LNCaP clone FGC (cell line): ENCODE results near the gene YPEL3.

Experiments used
- DNase-seq: peaks from one replicate; pipeline ENCODE4 v3.0.0-alpha.2; 2011; ENCODE audit warnings: low read depth
- H3K4me3 ChIP-seq: 2 replicates; pipeline ENCODE4 v1.5.1; 2011; ENCODE audit warnings: mild to moderate bottlenecking, low read depth, low read length, control low read depth
- CTCF ChIP-seq: IDR thresholded peaks from 2 replicates; pipeline ENCODE4 v1.5.1; 2012; ENCODE audit warnings: mild to moderate bottlenecking; ENCODE audit not compliant: control insufficient read depth, insufficient read depth; ENCODE audit errors: extremely low read depth

The YPEL3 gene

GRCh38 chr16:30141750-30142149 is 45.7 kb upstream of the YPEL3 start:
- no peak for TF ChIP-seq CTCF
- no peak for DNase-seq
- no peak overlapping the region for H3K4me3 ChIP-seq

GRCh38 chr16:30139583-30140481 is 43.8 kb upstream of the YPEL3 start:
- TF ChIP-seq CTCF, result no peak
- DNase-seq, result no peak
- H3K4me3 ChIP-seq, result no peak overlapping the region

GRCh38 chr16:30137897-30138296 is 41.9 kb upstream of the YPEL3 start:
- no peak for TF ChIP-seq CTCF
- H3K4me3 ChIP-seq, result no peak overlapping the region
- no peak for DNase-seq

GRCh38 chr16:30136971-30137605 is 41.1 kb upstream of the YPEL3 start:
- no peak for DNase-seq
- H3K4me3 ChIP-seq, result no peak overlapping the region
- TF ChIP-seq CTCF, result no peak

GRCh38 chr16:30132591-30132990 is 36.6 kb upstream of the YPEL3 start:
- DNase-seq, result no peak
- TF ChIP-seq CTCF, result no peak
- H3K4me3 ChIP-seq, result no peak overlapping the region

- no peak for TF ChIP-seq CTCF
- no peak for DNase-seq
- no peak overlapping the region for H3K4me3 ChIP-seq
These were observed 36.0 kb upstream of the YPEL3 start for GRCh38 chr16:30131869-30132475.
